Raji (cell line): Measurements from ENCODE around the gene SCGB1C1.

Experiments used
- POLR2A ChIP-seq: IDR thresholded peaks from 2 replicates; pipeline ENCODE4 v1.6.1; 2011; ENCODE audit warnings: low read depth, low read length, control low read depth; ENCODE audit not compliant: insufficient read depth

Gene SCGB1C1

GRCh38 chr11:214083-214482 lies 21.2 kb downstream of the SCGB1C1 start:
- TF ChIP-seq POLR2A, result no peak

GRCh38 chr11:215581-216037 lies 22.7 kb downstream of the SCGB1C1 start:
- TF ChIP-seq POLR2A, result no peak

GRCh38 chr11:216081-216974 lies 23.4 kb downstream of the SCGB1C1 start:
- TF ChIP-seq POLR2A, result no peak

- TF ChIP-seq POLR2A, result no peak
Observed at GRCh38 chr11:217704-218103, 24.8 kb downstream of the SCGB1C1 start.

GRCh38 chr11:218815-219593 lies 26.1 kb downstream of the SCGB1C1 start:
- no peak for TF ChIP-seq POLR2A

- no peak for TF ChIP-seq POLR2A
Observed at GRCh38 chr11:221539-221938, 28.7 kb downstream of the SCGB1C1 start.

GRCh38 chr11:221998-222789 lies 29.3 kb downstream of the SCGB1C1 start:
- no peak for TF ChIP-seq POLR2A

- TF ChIP-seq POLR2A, result no peak
Observed at GRCh38 chr11:223026-223789, 30.3 kb downstream of the SCGB1C1 start.

- no peak for TF ChIP-seq POLR2A
Observed at GRCh38 chr11:223884-224283, 31.0 kb downstream of the SCGB1C1 start.

GRCh38 chr11:224424-224823 lies 31.5 kb downstream of the SCGB1C1 start:
- TF ChIP-seq POLR2A, result no peak

- TF ChIP-seq POLR2A, result no peak
Observed at GRCh38 chr11:225734-226453, 33.0 kb downstream of the SCGB1C1 start.

GRCh38 chr11:227824-228379 lies 35.0 kb downstream of the SCGB1C1 start:
- no peak for TF ChIP-seq POLR2A

GRCh38 chr11:230431-230830 lies 37.6 kb downstream of the SCGB1C1 start:
- no peak for TF ChIP-seq POLR2A
